ENCODE results near the gene TRIM58. TPM values are rescaled to one million over a fixed set of nuclear protein-coding genes. Genes with fewer than 3 reads are reported as not detected.

TRIM58 gene
- polyA plus RNA-seq, 3 donors, result 0.43 to 0.83 (median 0.68) TPM

GRCh38 chr1:247845011-247845692 lies 11.8 kb upstream of the TRIM58 start:
- 96% methylated on average over 12 of the region's 12 CpGs for WGBS (ENCODE audit: insufficient coverage)
- H3K9ac ChIP-seq (ENCODE audit: insufficient read depth, low read length, poor library complexity, severe bottlenecking), result no peak overlapping the region
- DNase-seq, result no peak

GRCh38 chr1:247845693-247846017 lies 11.3 kb upstream of the TRIM58 start:
- peaks cover 0 to 2% (median 2%) of the 10 kb centered on the region in 3 donors for H3K27me3 Mint-ChIP-seq (ENCODE audit: low read depth in 3 of 3)
- H3K27ac Mint-ChIP-seq, result no peak overlapping the region

More at GRCh38 chr1:247845011-247845692, 11.8 kb upstream of the TRIM58 start:
- H3K27me3 Mint-ChIP-seq (ENCODE audit: low read depth in 3 of 3), result peaks cover 0 to 2% (median 2%) of the 10 kb centered on the region in 3 donors
- H3K27ac Mint-ChIP-seq, result no peak overlapping the region
- no peaks in the 10 kb centered on the region for H3K36me3 ChIP-seq (replicated peaks in 1 of 2; ENCODE audit: control insufficient read depth in 1 of 2, insufficient read depth in 2 of 2, low read length in 2 of 2)
- H4K20me1 ChIP-seq (ENCODE audit: insufficient read depth, low read length), result no peaks in the 10 kb centered on the region
- intact Hi-C loops (cut with micrococcal nuclease), result no loop called here
- H3K4me3 ChIP-seq (replicated peaks in 1 of 3; ENCODE audit: low read depth in 2 of 3, low read length in 3 of 3), result no peak overlapping the region
- H3K9me3 ChIP-seq (replicated peaks in 1 of 2; ENCODE audit: control insufficient read depth in 1 of 2, insufficient read depth in 1 of 2, low read length in 2 of 2), result no peaks in the 10 kb centered on the region
- no peaks in the 10 kb centered on the region for H3K9me3 Mint-ChIP-seq
- TF ChIP-seq, protein P1, sequence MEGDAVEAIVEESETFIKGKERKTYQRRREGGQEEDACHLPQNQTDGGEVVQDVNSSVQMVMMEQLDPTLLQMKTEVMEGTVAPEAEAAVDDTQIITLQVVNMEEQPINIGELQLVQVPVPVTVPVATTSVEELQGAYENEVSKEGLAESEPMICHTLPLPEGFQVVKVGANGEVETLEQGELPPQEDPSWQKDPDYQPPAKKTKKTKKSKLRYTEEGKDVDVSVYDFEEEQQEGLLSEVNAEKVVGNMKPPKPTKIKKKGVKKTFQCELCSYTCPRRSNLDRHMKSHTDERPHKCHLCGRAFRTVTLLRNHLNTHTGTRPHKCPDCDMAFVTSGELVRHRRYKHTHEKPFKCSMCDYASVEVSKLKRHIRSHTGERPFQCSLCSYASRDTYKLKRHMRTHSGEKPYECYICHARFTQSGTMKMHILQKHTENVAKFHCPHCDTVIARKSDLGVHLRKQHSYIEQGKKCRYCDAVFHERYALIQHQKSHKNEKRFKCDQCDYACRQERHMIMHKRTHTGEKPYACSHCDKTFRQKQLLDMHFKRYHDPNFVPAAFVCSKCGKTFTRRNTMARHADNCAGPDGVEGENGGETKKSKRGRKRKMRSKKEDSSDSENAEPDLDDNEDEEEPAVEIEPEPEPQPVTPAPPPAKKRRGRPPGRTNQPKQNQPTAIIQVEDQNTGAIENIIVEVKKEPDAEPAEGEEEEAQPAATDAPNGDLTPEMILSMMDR (IDR thresholded peaks at IDR 0.05), result no peak
- H3K4me1 Mint-ChIP-seq, result peaks cover 3% of the 10 kb centered on the region
- no peak overlapping the region for H3K4me3 Mint-ChIP-seq
- H3K27me3 ChIP-seq (ENCODE audit: control insufficient read depth in 2 of 2, insufficient read depth in 2 of 2, low read length in 2 of 2), result no peaks in the 10 kb centered on the region
- H3K27ac ChIP-seq (ENCODE audit: low read depth in 1 of 2, low read length in 2 of 2), result no peak overlapping the region
- H3K36me3 Mint-ChIP-seq, result no peaks in the 10 kb centered on the region
- no peaks in the 10 kb centered on the region for H3K79me2 ChIP-seq (ENCODE audit: insufficient read depth, low read length)
- no peak overlapping the region for H2AFZ ChIP-seq (ENCODE audit: insufficient read depth, low read depth, low read length, poor library complexity, severe bottlenecking)
- no peak overlapping the region for H3K4me2 ChIP-seq (replicated peaks; ENCODE audit: extremely low read depth, low read length, poor library complexity, severe bottlenecking)
- no peaks in the 10 kb centered on the region for H3K4me1 ChIP-seq (ENCODE audit: control insufficient read depth in 1 of 2, insufficient read depth in 2 of 2, low read length in 2 of 2)

More at GRCh38 chr1:247845693-247846017, 11.3 kb upstream of the TRIM58 start:
- intact Hi-C loops (cut with micrococcal nuclease), result no loop called here
- WGBS (ENCODE audit: insufficient coverage), result 100% methylated on average over 2 of the region's 5 CpGs
- Histone ChIP-seq H2AFZ (ENCODE audit: insufficient read depth, low read depth, low read length, poor library complexity, severe bottlenecking) (no peak overlapping the region), H3K27ac (ENCODE audit: low read depth in 1 of 2, low read length in 2 of 2) (no peak overlapping the region), H3K9ac (ENCODE audit: insufficient read depth, low read length, poor library complexity, severe bottlenecking) (no peak overlapping the region), H3K4me3 (replicated peaks in 1 of 3; ENCODE audit: low read depth in 2 of 3, low read length in 3 of 3) (no peak overlapping the region), H3K4me1 (ENCODE audit: control insufficient read depth in 1 of 2, insufficient read depth in 2 of 2, low read length in 2 of 2) (no peaks in the 10 kb centered on the region), H3K79me2 (ENCODE audit: insufficient read depth, low read length) (no peaks in the 10 kb centered on the region), H4K20me1 (ENCODE audit: insufficient read depth, low read length) (no peaks in the 10 kb centered on the region), H3K36me3 (replicated peaks in 1 of 2; ENCODE audit: control insufficient read depth in 1 of 2, insufficient read depth in 2 of 2, low read length in 2 of 2) (no peaks in the 10 kb centered on the region), H3K4me2 (replicated peaks; ENCODE audit: extremely low read depth, low read length, poor library complexity, severe bottlenecking) (no peak overlapping the region), H3K27me3 (ENCODE audit: control insufficient read depth in 2 of 2, insufficient read depth in 2 of 2, low read length in 2 of 2) (no peaks in the 10 kb centered on the region), H3K9me3 (replicated peaks in 1 of 2; ENCODE audit: control insufficient read depth in 1 of 2, insufficient read depth in 1 of 2, low read length in 2 of 2) (no peaks in the 10 kb centered on the region)
- TF ChIP-seq, protein P1 (IDR thresholded peaks at IDR 0.05), result no peak
- H3K9me3 Mint-ChIP-seq, result no peaks in the 10 kb centered on the region
- H3K4me1 Mint-ChIP-seq, result peaks cover 3% of the 10 kb centered on the region
- no peak overlapping the region for H3K4me3 Mint-ChIP-seq
- DNase-seq, result no peak
- H3K36me3 Mint-ChIP-seq, result no peaks in the 10 kb centered on the region

All from CD14-positive monocyte (primary cell).